NB4 (cell line): ENCODE measurements around the gene PPP6R1.

Source experiments
- POLR2A ChIP-seq: IDR thresholded peaks from 2 replicates; pipeline ENCODE4 v1.6.1; 2011; ENCODE audit warnings: mild to moderate bottlenecking; ENCODE audit not compliant: insufficient read length; ENCODE audit errors: extremely low read depth
- TF ChIP-seq, protein P1 (sequence below): IDR thresholded peaks from one replicate; pipeline ENCODE4 v1.5.1; 2012; ENCODE audit warnings: low read depth, low read length

DNA sequence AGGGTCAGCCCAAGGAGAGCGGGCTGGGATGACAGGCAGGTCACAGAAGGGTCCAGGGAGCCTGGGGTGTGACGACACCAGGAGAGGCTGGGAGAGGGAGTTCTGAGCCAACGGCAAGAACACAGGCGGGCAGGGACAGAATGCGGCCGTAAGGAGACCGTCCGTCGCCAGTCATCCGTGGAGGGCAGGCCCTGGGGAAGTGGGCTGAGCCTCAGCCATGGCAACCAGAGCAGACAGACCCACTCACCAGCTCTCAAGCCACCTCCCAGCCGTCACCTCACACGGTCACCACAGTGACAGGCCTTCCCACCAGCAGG lies 26.6 kb downstream of the PPP6R1 start:
- TF ChIP-seq, protein P1, sequence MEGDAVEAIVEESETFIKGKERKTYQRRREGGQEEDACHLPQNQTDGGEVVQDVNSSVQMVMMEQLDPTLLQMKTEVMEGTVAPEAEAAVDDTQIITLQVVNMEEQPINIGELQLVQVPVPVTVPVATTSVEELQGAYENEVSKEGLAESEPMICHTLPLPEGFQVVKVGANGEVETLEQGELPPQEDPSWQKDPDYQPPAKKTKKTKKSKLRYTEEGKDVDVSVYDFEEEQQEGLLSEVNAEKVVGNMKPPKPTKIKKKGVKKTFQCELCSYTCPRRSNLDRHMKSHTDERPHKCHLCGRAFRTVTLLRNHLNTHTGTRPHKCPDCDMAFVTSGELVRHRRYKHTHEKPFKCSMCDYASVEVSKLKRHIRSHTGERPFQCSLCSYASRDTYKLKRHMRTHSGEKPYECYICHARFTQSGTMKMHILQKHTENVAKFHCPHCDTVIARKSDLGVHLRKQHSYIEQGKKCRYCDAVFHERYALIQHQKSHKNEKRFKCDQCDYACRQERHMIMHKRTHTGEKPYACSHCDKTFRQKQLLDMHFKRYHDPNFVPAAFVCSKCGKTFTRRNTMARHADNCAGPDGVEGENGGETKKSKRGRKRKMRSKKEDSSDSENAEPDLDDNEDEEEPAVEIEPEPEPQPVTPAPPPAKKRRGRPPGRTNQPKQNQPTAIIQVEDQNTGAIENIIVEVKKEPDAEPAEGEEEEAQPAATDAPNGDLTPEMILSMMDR: no peak
- TF ChIP-seq POLR2A: no peak
